ENCODE results near the gene TFR2. TPM values are rescaled to one million over a fixed set of nuclear protein-coding genes. Genes with fewer than 3 reads are reported as not detected.
A peak's percentile ranks its signal among the peaks of the same experiment; 100 is the strongest.

Gene TFR2
- total and polyA plus RNA-seq, 9 of the 15 experiments (the other 6 are each of a cell fraction or from before 2014, with no cell fraction given): 3.8 to 123 (median 51.1) TPM

GRCh38 chr7:100585511-100586265 is 55.7 kb downstream of the TFR2 start, which contains the start of gene LRCH4 (continued):
- TF ChIP-seq THRB (CRISPR knock-in tag; conservative IDR thresholded peaks at IDR 0.05) (0 out of 2 replicates have a peak, but pooled peaks have one; percentile 13), CTBP1 (IDR thresholded peaks at IDR 0.05; ENCODE audit: borderline replicate concordance) (peak; percentile 90), FOXA3 (CRISPR knock-in tag; conservative IDR thresholded peaks at IDR 0.05 in 1 of 2, IDR thresholded peaks at IDR 0.05 in 1 of 2) (no peak), LCOR (CRISPR knock-in tag; IDR thresholded peaks at IDR 0.05) (0 out of 2 replicates have a peak, but pooled peaks have one; percentile 70), NCOA1 (IDR thresholded peaks at IDR 0.05; ENCODE audit: low read depth) (peak; percentile 14; the same call in 1 of the 2 replicates), RBBP5 (IDR thresholded peaks at IDR 0.05; ENCODE audit: borderline replicate concordance, insufficient read depth, low read length, poor library complexity, severe bottlenecking) (peak; percentile 43), PREB (CRISPR knock-in tag; IDR thresholded peaks at IDR 0.05) (no peak), DNMT1 (IDR thresholded peaks at IDR 0.05) (0 out of 2 replicates have a peak, but pooled peaks have one; percentile 50), RCOR1 (IDR thresholded peaks at IDR 0.05; ENCODE audit: borderline replicate concordance in 1 of 2, low read depth in 2 of 2, low read length in 2 of 2) (peak in 1 of 2 experiments; percentile 21; a peak in 1 of 4 replicates), CLOCK (CRISPR knock-in tag; IDR thresholded peaks at IDR 0.05; ENCODE audit: borderline replicate concordance) (peak; percentile 15; the same call in 1 of the 2 replicates), SRSF1 (IDR thresholded peaks at IDR 0.05; ENCODE audit: low read depth, low read length) (no peak), HMGN3 (IDR thresholded peaks at IDR 0.05; ENCODE audit: borderline replicate concordance, extremely low read depth, insufficient read length, low read depth, low read length) (no peak), KLF10 (CRISPR knock-in tag; IDR thresholded peaks at IDR 0.05) (no peak), POLR2AphosphoS5 (IDR thresholded peaks at IDR 0.05; ENCODE audit: control insufficient read depth, insufficient read depth, low read depth, low read length) (peak; percentile 91), SRF (CRISPR knock-in tag; IDR thresholded peaks at IDR 0.05) (0 out of 4 replicates have a peak, but pooled peaks of 1 of the 2 experiments have one; percentile 33), HNRNPK (IDR thresholded peaks at IDR 0.05; ENCODE audit: low read depth, low read length, poor library complexity, severe bottlenecking) (peak; percentile 30)
- TF ChIP-seq, protein P1, sequence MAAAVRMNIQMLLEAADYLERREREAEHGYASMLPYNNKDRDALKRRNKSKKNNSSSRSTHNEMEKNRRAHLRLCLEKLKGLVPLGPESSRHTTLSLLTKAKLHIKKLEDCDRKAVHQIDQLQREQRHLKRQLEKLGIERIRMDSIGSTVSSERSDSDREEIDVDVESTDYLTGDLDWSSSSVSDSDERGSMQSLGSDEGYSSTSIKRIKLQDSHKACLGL (CRISPR knock-in tag; IDR thresholded peaks at IDR 0.05; ENCODE audit: borderline replicate concordance, poor library complexity, severe bottlenecking): peak; percentile 51
- TF ChIP-seq, protein P2, sequence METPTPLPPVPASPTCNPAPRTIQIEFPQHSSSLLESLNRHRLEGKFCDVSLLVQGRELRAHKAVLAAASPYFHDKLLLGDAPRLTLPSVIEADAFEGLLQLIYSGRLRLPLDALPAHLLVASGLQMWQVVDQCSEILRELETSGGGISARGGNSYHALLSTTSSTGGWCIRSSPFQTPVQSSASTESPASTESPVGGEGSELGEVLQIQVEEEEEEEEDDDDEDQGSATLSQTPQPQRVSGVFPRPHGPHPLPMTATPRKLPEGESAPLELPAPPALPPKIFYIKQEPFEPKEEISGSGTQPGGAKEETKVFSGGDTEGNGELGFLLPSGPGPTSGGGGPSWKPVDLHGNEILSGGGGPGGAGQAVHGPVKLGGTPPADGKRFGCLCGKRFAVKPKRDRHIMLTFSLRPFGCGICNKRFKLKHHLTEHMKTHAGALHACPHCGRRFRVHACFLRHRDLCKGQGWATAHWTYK (CRISPR knock-in tag; IDR thresholded peaks at IDR 0.05): peak; percentile 83; the same call in 1 of the 2 replicates

Data from K562 (cell line).